GM23338 (cell line): ENCODE data around the gene NLK. TPM values are rescaled to one million over a fixed set of nuclear protein-coding genes. Genes with fewer than 3 reads are reported as not detected.

ENCODE experiments used
- ATAC-seq: fragments of 200-7000 bp; cut with Tn5 transposase; 3 replicates; pipeline ENCODE4 v1.9.1; 2020
- DNase-seq: peaks from one replicate; pipeline ENCODE4 v3.0.0-alpha.2; 2015; ENCODE audit warnings: low spot score
- H2AFZ ChIP-seq: fragments of 200-600 bp; sonication (generic); 2 replicates; pipeline ENCODE4 v1.8.0; 2016; ENCODE audit warnings: antibody characterized with exemption, mild to moderate bottlenecking, moderate library complexity
- H3F3A ChIP-seq: fragments of 200-600 bp; sonication (generic); replicated peaks from 2 replicates; pipeline ENCODE4 v1.8.0; 2017; ENCODE audit warnings: antibody characterized with exemption, mixed run types, low read depth
- H3K27ac ChIP-seq: fragments of 200-600 bp; sonication (generic); 2 replicates; pipeline ENCODE4 v1.6.1; 2016; ENCODE audit warnings: low read depth
- H3K27me3 ChIP-seq: fragments of 200-600 bp; sonication (generic); 2 replicates; pipeline ENCODE4 v1.8.0; 2016; ENCODE audit warnings: mild to moderate bottlenecking, mixed run types, moderate library complexity; ENCODE audit not compliant: insufficient read depth
- H3K36me3 ChIP-seq: fragments of 200-600 bp; sonication (generic); 2 replicates; pipeline ENCODE4 v1.8.0; 2016; ENCODE audit warnings: mild to moderate bottlenecking; ENCODE audit not compliant: insufficient read depth
- H3K4me1 ChIP-seq: fragments of 200-600 bp; sonication (generic); 2 replicates; pipeline ENCODE4 v1.8.0; 2016; ENCODE audit warnings: mild to moderate bottlenecking, moderate library complexity; ENCODE audit not compliant: insufficient read depth
- H3K4me2 ChIP-seq: fragments of 200-600 bp; sonication (generic); 2 replicates; pipeline ENCODE4 v1.7.1; 2017; ENCODE audit warnings: mixed run types
- H3K4me3 ChIP-seq: fragments of 200-600 bp; sonication (generic); 2 replicates; pipeline ENCODE4 v1.6.1; 2016; ENCODE audit warnings: mixed run types
- H3K79me2 ChIP-seq: fragments of 200-600 bp; sonication (generic); replicated peaks from 2 replicates; pipeline ENCODE4 v1.8.0; 2017; ENCODE audit warnings: mild to moderate bottlenecking; ENCODE audit not compliant: insufficient read depth
- H3K9me2 ChIP-seq: fragments of 200-600 bp; sonication (generic); 2 replicates; pipeline ENCODE4 v1.8.0; 2017; ENCODE audit not compliant: insufficient read depth
- H4K20me1 ChIP-seq: fragments of 200-600 bp; sonication (generic); replicated peaks from 2 replicates; pipeline ENCODE4 v1.8.0; 2017; ENCODE audit warnings: mild to moderate bottlenecking; ENCODE audit not compliant: insufficient read depth
- H3K27ac Mint-ChIP-seq: 2 replicates; pipeline ENCODE4 v1.8.0; 2020; ENCODE audit warnings: inconsistent platforms, mild to moderate bottlenecking, moderate library complexity, mixed read lengths
- H3K27me3 Mint-ChIP-seq: 3 replicates; pipeline ENCODE4 v1.8.0; 2022; ENCODE audit warnings: low read depth, mild to moderate bottlenecking, moderate library complexity, mixed read lengths, inconsistent platforms; ENCODE audit not compliant: insufficient read depth, poor library complexity
- H3K36me3 Mint-ChIP-seq: 3 replicates; pipeline ENCODE4 v1.8.0; 2021; ENCODE audit warnings: low read depth, mild to moderate bottlenecking, inconsistent platforms, moderate library complexity, mixed read lengths
- H3K4me1 Mint-ChIP-seq: 3 replicates; pipeline ENCODE4 v1.8.0; 2020; ENCODE audit warnings: mild to moderate bottlenecking, inconsistent platforms, mixed read lengths
- H3K4me3 Mint-ChIP-seq: 3 replicates; pipeline ENCODE4 v1.8.0; 2021; ENCODE audit warnings: moderate library complexity, mild to moderate bottlenecking, inconsistent platforms, mixed read lengths
- H3K9me3 Mint-ChIP-seq: 3 replicates; pipeline ENCODE4 v1.8.0; 2020; ENCODE audit warnings: moderate library complexity, mild to moderate bottlenecking, inconsistent platforms, mixed read lengths
- CREB1 ChIP-seq: fragments of 250-450 bp; sonication (Bioruptor Pico); IDR thresholded peaks from 2 replicates; pipeline ENCODE4 v1.5.0; 2020; ENCODE audit warnings: low read depth, mild to moderate bottlenecking, moderate library complexity
- CTCF ChIP-seq, 2 experiments: fragments of 200-600 bp in 1 of 2; sonication (generic) in 1 of 2; conservative IDR thresholded peaks; 2 replicates each; pipeline versions ENCODE4 v1.5.1 to v1.6.1; 2016 to 2017; ENCODE audit warnings: antibody characterized with exemption in 2 of 2, low read depth in 2 of 2, mild to moderate bottlenecking in 2 of 2, moderate library complexity in 1 of 2
- ETS1 ChIP-seq: IDR thresholded peaks from 2 replicates; pipeline ENCODE4 v1.6.1; 2016; ENCODE audit warnings: antibody characterized with exemption
- EZH2 ChIP-seq: fragments of 200-600 bp; sonication (generic); IDR thresholded peaks from one replicate; pipeline ENCODE4 v1.8.0; 2017; ENCODE audit warnings: antibody characterized with exemption, mild to moderate bottlenecking, low read depth; ENCODE audit not compliant: unreplicated experiment
- EZH2phosphoT487 ChIP-seq: fragments of 200-600 bp; sonication (generic); IDR thresholded peaks from one replicate; pipeline ENCODE4 v1.8.1; 2018; ENCODE audit warnings: antibody characterized with exemption; ENCODE audit not compliant: unreplicated experiment
- NANOG ChIP-seq: IDR thresholded peaks from 2 replicates; pipeline ENCODE4 v1.6.1; 2016; ENCODE audit warnings: antibody characterized with exemption, borderline replicate concordance
- REST ChIP-seq: IDR thresholded peaks from one replicate; pipeline ENCODE4 v1.6.1; 2018; ENCODE audit warnings: antibody characterized with exemption; ENCODE audit not compliant: unreplicated experiment
- STAT1 ChIP-seq: IDR thresholded peaks from one replicate; pipeline ENCODE4 v1.6.1; 2016; ENCODE audit warnings: antibody characterized with exemption; ENCODE audit not compliant: unreplicated experiment
- ZNF114 ChIP-seq: fragments of 250-450 bp; sonication (Bioruptor Pico); IDR thresholded peaks from 2 replicates; pipeline ENCODE4 v1.5.0; 2020; ENCODE audit warnings: mild to moderate bottlenecking, moderate library complexity
- ZNF331 ChIP-seq: fragments of 250-450 bp; sonication (Bioruptor Pico); IDR thresholded peaks from 2 replicates; pipeline ENCODE4 v1.5.0; 2020; ENCODE audit warnings: low read depth, mild to moderate bottlenecking, moderate library complexity
- polyA plus RNA-seq: library from polyadenylated mRNA; unstranded; fragments of >200 nt; fragmentation: Nextera tagmentation; extraction: Ambion mirVana; gene quantifications from 2 replicates; pipeline ENCODE4 v1.2.1, GENCODE V29; 2016
- total RNA-seq: library from RNA; depleted of rRNA; stranded (reverse); fragments of >200 nt; shearing (Covaris generic); gene quantifications from 2 replicates; pipeline ENCODE4 v1.2.3, GENCODE V29; 2014
- TF ChIP-seq, protein P1 (sequence below): fragments of 250-450 bp; sonication (Bioruptor Pico); IDR thresholded peaks from 2 replicates; pipeline ENCODE4 v1.5.0; 2020; ENCODE audit warnings: mild to moderate bottlenecking, moderate library complexity

NLK gene
- total and polyA plus RNA-seq, 2 experiments from 2014 or later: 34.7 to 78.5 TPM

DNA sequence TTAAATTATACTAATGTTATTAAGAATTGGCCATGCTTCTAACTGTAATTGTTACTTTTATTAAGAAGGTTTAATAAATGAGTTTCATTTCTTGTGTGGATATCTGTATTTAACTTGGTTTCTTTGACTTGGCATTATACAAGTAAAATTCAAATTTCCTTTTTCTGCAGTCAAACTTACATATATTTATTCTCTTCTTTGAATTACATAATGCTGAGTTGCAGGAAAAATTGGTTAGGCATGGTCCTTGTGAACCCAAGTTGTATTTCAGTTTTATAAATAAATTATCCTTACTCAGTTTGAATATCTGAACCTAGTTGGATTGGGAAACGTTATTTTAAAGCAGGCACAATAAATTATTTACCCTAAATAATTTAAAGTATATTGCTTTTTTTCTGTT is 54.8 kb downstream of the NLK start (continued):
- no peak for TF ChIP-seq ZNF114 (CRISPR knock-in tag)
- no peak for TF ChIP-seq STAT1
- no peak for TF ChIP-seq EZH2
- TF ChIP-seq ETS1: no peak
- TF ChIP-seq ZNF331 (CRISPR knock-in tag): no peak

DNA sequence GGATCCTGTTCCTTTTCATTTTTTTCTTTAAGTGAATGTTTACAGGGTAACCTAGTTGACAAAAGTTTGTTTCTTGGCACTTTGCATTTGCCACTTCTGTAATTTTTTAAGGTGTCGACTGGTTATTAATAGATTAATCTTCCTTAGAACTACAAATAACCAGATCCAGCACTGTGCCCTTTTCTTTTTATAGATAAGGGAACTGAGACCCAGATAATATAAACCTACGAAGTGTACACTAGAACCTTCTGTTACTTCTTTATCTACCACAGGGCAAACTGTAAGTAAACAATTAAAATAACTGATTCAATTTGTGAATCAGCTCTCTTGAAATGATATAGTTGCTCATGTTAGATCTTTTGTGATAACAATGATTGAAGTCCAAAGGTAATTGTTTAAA is 55.4 kb downstream of the NLK start:
- ATAC-seq: no peak
- Histone ChIP-seq H2AFZ (no peak overlapping the region), H3K36me3 (no peaks in the 10 kb centered on the region), H3F3A (no peaks in the 10 kb centered on the region), H3K4me2 (no peak overlapping the region), H3K9me2 (no peaks in the 10 kb centered on the region), H3K4me3 (no peak overlapping the region), H4K20me1 (peaks cover 13% of the 10 kb centered on the region; the same call in 1 of the 2 replicates), H3K4me1 (peaks cover 43% of the 10 kb centered on the region), H3K27me3 (no peaks in the 10 kb centered on the region), H3K79me2 (peaks cover 99% of the 10 kb centered on the region), H3K27ac (no peak overlapping the region)
- no peak for DNase-seq
- Mint-ChIP-seq H3K4me3 (no peak overlapping the region), H3K4me1 (peaks cover 36% of the 10 kb centered on the region), H3K9me3 (no peaks in the 10 kb centered on the region), H3K27ac (no peak overlapping the region), H3K27me3 (no peaks in the 10 kb centered on the region), H3K36me3 (peaks cover 6% of the 10 kb centered on the region; the same call in 1 of the 3 replicates)
- TF ChIP-seq STAT1: no peak
- TF ChIP-seq ETS1: no peak
- TF ChIP-seq ZNF114 (CRISPR knock-in tag): no peak
- TF ChIP-seq CREB1 (CRISPR knock-in tag): no peak
- no peak for TF ChIP-seq EZH2phosphoT487
- TF ChIP-seq REST: no peak
- no peak for TF ChIP-seq NANOG
- no peak for TF ChIP-seq CTCF (conservative IDR thresholded peaks at IDR 0.05; ENCODE audit: low read depth in 2 of 2)
- TF ChIP-seq ZNF331 (CRISPR knock-in tag): no peak
- TF ChIP-seq, protein P1, sequence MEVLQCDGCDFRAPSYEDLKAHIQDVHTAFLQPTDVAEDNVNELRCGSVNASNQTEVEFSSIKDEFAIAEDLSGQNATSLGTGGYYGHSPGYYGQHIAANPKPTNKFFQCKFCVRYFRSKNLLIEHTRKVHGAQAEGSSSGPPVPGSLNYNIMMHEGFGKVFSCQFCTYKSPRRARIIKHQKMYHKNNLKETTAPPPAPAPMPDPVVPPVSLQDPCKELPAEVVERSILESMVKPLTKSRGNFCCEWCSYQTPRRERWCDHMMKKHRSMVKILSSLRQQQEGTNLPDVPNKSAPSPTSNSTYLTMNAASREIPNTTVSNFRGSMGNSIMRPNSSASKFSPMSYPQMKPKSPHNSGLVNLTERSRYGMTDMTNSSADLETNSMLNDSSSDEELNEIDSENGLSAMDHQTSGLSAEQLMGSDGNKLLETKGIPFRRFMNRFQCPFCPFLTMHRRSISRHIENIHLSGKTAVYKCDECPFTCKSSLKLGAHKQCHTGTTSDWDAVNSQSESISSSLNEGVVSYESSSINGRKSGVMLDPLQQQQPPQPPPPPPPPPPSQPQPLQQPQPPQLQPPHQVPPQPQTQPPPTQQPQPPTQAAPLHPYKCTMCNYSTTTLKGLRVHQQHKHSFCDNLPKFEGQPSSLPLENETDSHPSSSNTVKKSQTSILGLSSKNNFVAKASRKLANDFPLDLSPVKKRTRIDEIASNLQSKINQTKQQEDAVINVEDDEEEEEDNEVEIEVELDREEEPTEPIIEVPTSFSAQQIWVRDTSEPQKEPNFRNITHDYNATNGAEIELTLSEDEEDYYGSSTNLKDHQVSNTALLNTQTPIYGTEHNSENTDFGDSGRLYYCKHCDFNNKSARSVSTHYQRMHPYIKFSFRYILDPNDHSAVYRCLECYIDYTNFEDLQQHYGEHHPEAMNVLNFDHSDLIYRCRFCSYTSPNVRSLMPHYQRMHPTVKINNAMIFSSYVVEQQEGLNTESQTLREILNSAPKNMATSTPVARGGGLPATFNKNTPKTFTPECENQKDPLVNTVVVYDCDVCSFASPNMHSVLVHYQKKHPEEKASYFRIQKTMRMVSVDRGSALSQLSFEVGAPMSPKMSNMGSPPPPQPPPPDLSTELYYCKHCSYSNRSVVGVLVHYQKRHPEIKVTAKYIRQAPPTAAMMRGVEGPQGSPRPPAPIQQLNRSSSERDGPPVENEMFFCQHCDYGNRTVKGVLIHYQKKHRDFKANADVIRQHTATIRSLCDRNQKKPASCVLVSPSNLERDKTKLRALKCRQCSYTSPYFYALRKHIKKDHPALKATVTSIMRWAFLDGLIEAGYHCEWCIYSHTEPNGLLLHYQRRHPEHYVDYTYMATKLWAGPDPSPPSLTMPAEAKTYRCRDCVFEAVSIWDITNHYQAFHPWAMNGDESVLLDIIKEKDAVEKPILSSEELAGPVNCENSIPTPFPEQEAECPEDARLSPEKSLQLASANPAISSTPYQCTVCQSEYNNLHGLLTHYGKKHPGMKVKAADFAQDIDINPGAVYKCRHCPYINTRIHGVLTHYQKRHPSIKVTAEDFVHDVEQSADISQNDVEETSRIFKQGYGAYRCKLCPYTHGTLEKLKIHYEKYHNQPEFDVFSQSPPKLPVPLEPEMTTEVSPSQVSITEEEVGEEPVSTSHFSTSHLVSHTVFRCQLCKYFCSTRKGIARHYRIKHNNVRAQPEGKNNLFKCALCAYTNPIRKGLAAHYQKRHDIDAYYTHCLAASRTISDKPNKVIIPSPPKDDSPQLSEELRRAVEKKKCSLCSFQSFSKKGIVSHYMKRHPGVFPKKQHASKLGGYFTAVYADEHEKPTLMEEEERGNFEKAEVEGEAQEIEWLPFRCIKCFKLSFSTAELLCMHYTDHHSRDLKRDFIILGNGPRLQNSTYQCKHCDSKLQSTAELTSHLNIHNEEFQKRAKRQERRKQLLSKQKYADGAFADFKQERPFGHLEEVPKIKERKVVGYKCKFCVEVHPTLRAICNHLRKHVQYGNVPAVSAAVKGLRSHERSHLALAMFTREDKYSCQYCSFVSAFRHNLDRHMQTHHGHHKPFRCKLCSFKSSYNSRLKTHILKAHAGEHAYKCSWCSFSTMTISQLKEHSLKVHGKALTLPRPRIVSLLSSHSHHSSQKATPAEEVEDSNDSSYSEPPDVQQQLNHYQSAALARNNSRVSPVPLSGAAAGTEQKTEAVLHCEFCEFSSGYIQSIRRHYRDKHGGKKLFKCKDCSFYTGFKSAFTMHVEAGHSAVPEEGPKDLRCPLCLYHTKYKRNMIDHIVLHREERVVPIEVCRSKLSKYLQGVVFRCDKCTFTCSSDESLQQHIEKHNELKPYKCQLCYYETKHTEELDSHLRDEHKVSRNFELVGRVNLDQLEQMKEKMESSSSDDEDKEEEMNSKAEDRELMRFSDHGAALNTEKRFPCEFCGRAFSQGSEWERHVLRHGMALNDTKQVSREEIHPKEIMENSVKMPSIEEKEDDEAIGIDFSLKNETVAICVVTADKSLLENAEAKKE: no peak
